HL-60 (cell line): Measurements from ENCODE around the gene SAMHD1.
A peak's percentile ranks its signal among the peaks of the same experiment; 100 is the strongest.
"Not testable (repeated sequence)": the region's sequence is repeated elsewhere in the genome, so short reads cannot be mapped to it uniquely, and the experiment has no call there.

Source experiments
- DNase-seq, 2 experiments: peaks; one replicate each; pipeline ENCODE4 v3.0.0-alpha.2; 2010 to 2020; ENCODE audit warnings: low read depth in 1 of 2, low spot score in 1 of 2
- H3K27ac ChIP-seq: fragments of 250-450 bp; sonication (Bioruptor Pico); replicated peaks from 2 replicates; pipeline ENCODE4 v1.5.1; 2020; ENCODE audit warnings: mild to moderate bottlenecking, moderate library complexity
- H3K27me3 ChIP-seq: fragments of 250-450 bp; sonication (Bioruptor Pico); 2 replicates; pipeline ENCODE4 v1.5.1; 2021; ENCODE audit warnings: mild to moderate bottlenecking, moderate library complexity; ENCODE audit not compliant: insufficient read depth, poor library complexity, severe bottlenecking
- H3K4me3 ChIP-seq: replicated peaks from 2 replicates; pipeline ENCODE4 v1.5.1; 2011; ENCODE audit warnings: mild to moderate bottlenecking, control low read depth, low read length; ENCODE audit not compliant: insufficient read depth
- CTCF ChIP-seq: IDR thresholded peaks from one replicate; pipeline ENCODE4 v1.5.1; 2011; ENCODE audit warnings: low read length, control low read depth, inconsistent platforms; ENCODE audit not compliant: insufficient read depth
- GABPA ChIP-seq: IDR thresholded peaks from 2 replicates; pipeline ENCODE4 v1.6.1; 2012; ENCODE audit warnings: low read depth
- POLR2AphosphoS5 ChIP-seq: IDR thresholded peaks from 2 replicates; pipeline ENCODE4 v1.6.1; 2012; ENCODE audit warnings: low read depth
- REST ChIP-seq: IDR thresholded peaks from 2 replicates; pipeline ENCODE4 v1.6.1; 2012; ENCODE audit warnings: low read depth; ENCODE audit not compliant: insufficient replicate concordance
- SPI1 ChIP-seq: IDR thresholded peaks from 2 replicates; pipeline ENCODE4 v1.6.1; 2012; ENCODE audit warnings: low read depth, mild to moderate bottlenecking, borderline replicate concordance

Gene SAMHD1

GRCh38 chr20:36875702-36876472 is 75.6 kb downstream of the SAMHD1 start, which contains the start of gene TLDC2:
TSS of gene TLDC2 (plus strand) at chr20:36876138. CDS start at chr20:36876175, 37 bp downstream.
- no peaks in the 10 kb centered on the region for H3K27me3 ChIP-seq
- H3K27ac ChIP-seq = no peak within 1 kb of the TSS

GRCh38 chr20:36875093-36875492 is 76.4 kb downstream of the SAMHD1 start:
- H3K4me3 ChIP-seq, H3K27me3 ChIP-seq, DNase-seq, H3K27ac ChIP-seq: not testable (repeated sequence)

More at GRCh38 chr20:36875702-36876472, 75.6 kb downstream of the SAMHD1 start, which contains the start of gene TLDC2:
- no peak for DNase-seq
- no peak within 1 kb of the TSS for H3K4me3 ChIP-seq
- TF ChIP-seq CTCF (no peak), REST (no peak), SPI1 (no peak), POLR2AphosphoS5 (no peak), GABPA (no peak)

- DNase-seq = peak in 1 of 2 experiments; percentile 25
- Histone ChIP-seq H3K27me3 (no peaks in the 10 kb centered on the region), H3K4me3 (no peak overlapping the region), H3K27ac (no peak overlapping the region)
- TF ChIP-seq SPI1 = no peak
- TF ChIP-seq CTCF = no peak
- TF ChIP-seq GABPA = no peak
- no peak for TF ChIP-seq POLR2AphosphoS5
- TF ChIP-seq REST = no peak
Observed at GRCh38 chr20:36873498-36874189, 77.9 kb downstream of the SAMHD1 start.

- no peak overlapping the region for H3K27ac ChIP-seq
- no peak for TF ChIP-seq GABPA
- TF ChIP-seq CTCF = no peak
- no peak for TF ChIP-seq SPI1
- no peak for TF ChIP-seq POLR2AphosphoS5
- TF ChIP-seq REST = no peak
- no peak for DNase-seq
Observed at GRCh38 chr20:36872852-36873251, 78.7 kb downstream of the SAMHD1 start.

More at GRCh38 chr20:36872852-36873251, 78.7 kb downstream of the SAMHD1 start:
- Histone ChIP-seq H3K4me3 (no peak overlapping the region), H3K27me3 (no peaks in the 10 kb centered on the region)
